Measurements from ENCODE around the gene PXT1.

The PXT1 gene

DNA sequence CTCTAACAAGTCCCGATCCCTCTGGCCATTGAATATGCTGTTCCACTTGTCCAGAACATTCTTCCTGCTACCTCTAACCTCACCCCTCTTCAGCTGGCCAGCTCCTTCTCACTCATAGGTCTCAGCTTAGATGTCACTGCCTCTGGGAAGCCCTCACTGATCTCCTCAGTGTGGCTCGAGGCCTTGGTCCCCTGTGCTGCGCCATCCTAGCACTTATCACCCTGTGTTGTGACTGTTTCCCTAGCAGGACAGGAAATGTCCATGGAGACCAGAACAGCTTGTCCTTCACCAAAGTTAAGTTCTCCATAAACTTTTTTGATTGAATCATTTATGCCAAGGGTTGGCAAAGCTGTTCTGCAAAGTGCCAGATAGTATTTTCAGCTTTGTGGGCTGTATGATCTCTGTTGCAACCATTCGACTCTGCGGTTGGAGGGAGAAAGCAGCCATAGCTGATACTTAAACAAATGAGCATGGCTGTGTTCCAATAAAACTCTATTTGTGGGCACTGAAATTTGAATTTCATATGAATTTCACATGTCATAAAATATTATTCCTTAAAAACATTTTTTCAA is 99.5 kb downstream of the PXT1 start:
- no peak for DNase-seq

DNA sequence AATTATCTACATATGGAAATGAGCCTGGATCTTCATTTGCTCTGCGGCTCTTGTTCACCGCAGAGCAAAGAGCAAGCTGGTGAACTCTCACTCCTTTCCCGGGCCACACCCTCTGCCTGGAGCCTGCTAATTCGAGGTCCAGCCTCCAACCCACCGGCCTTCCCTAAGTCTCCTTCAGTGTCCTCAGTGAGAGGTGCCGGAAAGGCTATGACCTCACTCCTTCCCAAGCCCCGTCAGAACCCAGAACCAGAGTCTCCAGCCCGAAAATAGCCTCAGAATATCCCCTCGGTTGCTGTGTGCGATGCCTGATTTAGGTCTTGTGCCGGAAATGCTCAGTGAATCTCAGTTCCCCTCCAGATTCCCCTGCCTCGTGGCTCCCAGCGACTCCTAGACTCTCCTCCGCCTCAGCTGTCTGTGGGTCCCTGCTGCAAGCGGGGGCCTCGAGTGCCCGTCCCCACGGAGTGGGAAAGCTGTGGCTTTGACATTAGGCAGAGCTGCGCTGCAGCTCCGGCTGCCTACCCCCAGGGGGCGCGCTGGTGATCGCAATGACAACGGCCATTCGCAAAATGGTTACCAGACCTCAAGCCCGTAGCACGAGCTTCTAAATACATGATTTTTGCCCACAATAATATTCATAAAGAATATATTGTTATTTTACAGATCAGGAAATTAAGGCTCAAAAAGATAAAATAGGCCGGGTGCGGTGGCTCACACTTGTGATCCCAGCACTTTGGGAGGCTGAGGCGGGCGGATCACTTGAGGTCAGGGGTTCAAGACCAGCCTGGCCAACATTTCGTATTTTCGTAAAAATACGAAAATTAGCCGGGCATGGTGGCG is 101.8 kb downstream of the PXT1 start:
- peak; percentile 47 for DNase-seq
